ENCODE measurements around the gene PPHLN1.

Gene PPHLN1, protein sequence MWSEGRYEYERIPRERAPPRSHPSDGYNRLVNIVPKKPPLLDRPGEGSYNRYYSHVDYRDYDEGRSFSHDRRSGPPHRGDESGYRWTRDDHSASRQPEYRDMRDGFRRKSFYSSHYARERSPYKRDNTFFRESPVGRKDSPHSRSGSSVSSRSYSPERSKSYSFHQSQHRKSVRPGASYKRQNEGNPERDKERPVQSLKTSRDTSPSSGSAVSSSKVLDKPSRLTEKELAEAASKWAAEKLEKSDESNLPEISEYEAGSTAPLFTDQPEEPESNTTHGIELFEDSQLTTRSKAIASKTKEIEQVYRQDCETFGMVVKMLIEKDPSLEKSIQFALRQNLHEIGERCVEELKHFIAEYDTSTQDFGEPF

DNA sequence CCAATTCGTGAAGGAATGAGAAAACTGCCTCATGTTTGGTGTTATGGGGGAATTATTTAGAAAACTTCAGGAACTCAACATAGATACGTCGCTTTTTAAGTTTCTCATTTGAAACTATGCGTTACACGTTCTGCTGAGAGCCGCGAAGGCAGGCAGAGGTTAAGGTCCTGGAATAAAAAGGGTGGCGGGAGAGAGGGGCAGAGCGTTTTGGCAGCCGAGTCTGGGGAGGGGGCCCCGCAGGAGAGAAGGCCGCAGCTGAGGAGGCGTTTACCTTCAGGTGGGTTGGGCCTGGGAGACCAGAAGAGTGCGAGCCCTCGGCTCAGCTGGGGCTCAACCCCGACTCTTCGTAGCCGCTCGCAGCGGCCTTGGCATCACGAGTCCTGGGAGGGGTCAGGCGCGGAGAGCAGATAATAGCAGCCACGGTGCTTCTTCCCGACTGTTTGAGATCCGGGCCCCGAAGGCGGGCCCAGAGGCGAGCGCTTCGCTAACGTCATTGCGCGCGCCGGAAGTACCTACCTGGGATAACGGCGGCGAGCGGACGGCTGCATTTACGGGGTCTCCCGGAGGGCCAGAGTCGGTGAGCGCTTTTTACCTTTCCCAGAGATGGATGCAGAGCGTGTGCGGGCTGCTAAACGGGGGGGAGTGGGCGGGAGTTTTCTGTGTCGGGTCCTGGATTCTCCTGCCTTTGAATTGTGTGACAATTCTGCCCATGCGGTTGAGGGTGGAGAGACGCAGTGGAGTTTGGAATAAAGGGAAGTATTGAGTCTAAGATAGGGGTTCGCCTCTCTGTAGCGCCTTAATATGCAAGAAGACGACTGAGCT is at the start of gene PPHLN1, which contains the start of gene ZCRB1:
Gene PPHLN1 (plus strand): TSS at position 515 of the 822 bp plus-strand sequence. CDS start 9,736 bp downstream, outside the sequence.
Gene ZCRB1 (minus strand): TSS at position 442 of the 822 bp plus-strand sequence. CDS start 1,992 bp downstream, outside the sequence.
- peak; percentile 58 for DNase-seq

DNA sequence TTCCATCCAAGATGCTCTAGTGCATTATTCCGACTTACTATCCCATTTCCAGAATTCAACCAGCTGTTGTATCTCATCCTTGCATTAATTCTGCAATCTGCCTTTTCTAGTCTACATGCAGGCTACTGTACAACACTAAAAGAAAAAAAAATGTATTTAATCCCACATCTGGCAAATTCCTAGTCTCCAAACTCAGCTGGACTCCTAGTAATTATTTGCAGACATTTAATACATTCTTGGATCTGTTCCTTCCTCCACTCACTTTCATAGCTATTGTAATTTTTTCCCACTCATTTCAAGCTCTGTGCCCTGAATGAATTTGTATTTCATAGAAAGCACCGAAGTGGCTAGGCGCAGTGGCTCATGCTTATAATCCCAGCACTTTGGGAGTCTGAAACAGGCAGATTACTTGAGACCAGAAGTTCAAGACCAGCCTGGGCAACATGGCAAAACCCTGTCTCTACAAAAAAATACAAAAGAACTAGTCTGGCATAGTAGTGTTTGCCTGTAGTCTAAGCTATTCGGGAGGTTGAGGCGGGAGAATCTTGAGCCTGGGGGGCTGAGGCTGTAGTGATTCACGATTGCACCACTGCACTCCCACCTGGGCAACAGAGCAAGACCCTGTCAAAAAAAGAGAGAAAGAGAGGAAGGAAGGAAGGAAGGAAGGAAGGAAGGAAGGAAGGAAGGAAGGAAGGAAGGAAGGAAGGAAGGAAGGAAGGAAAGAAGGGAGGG is 48.4 kb upstream of the PPHLN1 start:
- no peak for DNase-seq

DNA sequence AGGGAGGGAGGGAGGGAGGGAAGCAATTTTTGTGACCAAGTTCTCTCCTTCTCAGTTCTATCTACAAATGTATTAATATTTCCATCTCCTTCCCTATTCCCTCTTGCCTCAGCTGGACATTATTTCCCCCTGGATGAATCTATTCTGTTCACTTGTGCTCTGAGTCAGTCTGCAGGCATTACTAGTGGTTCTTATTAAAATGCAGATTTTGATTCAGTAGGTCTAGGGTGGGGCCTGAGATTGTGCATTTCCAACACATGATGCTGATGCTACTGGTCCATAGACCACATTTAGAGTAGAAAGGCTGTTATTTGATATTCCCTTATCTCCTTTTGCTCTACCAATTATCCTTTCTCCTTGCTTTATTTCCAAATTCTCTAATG is 47.8 kb upstream of the PPHLN1 start:
- no peak for DNase-seq

DNA sequence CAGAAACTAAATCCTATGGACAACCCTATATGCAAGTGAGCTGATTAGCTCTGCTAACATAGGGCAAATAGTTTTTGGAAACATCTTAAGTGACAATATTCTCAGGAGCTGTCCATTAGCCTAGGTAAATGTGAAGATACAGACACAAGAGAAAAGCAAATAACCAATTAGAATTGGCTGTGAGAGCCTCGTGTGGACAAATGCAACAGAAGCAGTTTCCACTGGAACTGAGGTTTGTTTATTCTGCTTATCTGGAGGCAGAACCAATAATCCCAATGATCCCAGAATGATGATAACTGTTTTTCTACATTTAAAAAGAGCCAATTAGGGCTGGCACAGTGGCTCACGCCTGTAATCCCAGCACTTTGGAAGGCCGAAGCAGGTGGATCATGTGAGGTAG is 44.7 kb upstream of the PPHLN1 start:
- no peak for DNase-seq

DNA sequence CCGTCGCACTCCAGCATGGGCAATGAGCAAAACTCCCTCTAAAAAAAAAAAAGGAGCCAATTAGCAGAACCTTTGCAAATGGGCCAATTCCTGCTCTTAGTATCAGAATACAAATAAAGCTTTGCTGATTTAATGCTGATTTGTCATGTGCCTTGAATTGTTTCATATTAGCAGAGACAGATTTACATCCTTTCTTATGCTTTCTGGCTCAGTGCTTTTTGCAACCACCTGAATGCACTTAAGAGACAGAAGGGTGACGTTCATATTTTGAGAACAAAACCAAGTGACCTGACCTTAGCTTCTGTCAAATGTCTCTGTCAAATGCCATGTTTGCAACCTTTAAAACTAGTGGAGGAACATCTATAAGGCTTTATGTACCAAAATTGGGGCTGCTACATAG is 44.1 kb upstream of the PPHLN1 start:
- no peak for DNase-seq

DNA sequence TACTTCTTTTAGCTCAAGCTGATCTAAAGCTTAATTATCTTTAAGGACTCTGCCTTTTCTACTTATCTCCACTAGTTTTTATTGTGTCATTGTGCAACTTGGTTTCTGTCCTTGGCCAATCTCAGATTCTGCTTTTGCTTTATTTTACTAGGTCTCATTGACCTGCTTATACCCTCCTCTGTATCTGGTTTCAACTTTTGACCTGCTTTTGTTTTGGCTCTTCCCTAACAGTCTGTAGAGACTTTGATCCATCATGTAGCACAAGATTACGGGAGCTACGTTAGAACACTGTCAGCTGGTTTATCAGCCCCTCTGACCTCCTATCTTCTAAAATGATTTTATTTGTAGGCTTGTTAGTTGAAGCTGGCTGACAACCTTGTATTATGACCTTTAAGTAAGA is 43.7 kb upstream of the PPHLN1 start:
- DNase-seq = no peak

DNA sequence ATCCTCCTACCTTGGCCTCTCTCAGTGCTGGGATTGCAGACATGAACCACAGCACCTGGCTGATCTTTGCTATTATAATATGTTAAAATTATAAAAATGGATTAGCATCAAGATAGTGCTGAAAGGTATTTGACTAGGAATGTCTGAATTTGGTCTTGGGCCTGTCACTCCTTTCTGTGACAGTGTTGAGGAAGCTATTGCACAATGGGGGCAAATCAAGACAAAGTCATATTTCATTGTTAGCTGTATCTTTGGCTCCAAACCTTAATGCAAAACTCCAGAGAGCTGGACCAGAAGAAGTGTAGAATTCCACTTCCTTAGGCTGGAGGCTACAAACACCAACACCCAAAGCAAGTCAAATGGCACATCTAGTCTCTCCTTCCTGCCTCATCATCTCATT is 42.2 kb upstream of the PPHLN1 start:
- DNase-seq = no peak

DNA sequence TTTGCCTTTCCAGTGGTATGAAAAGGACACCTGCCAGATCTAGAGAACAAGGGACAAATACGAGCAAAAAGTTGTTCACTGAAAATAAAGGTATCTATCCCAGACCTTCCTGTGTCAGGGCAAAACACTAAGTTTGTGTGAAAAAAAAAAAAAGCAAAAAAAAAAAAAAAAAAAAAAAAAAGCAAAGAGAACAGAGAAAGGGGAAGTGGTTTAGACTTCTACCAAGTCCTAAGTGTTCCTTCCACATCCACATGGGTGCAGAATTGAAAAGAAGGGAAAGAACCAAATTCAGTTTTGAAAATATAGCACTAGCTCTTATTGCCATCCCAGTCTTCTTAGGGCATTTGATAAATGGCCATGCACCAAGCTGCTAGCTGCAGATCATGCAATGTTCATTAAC is 41.8 kb upstream of the PPHLN1 start:
- no peak for DNase-seq

DNA sequence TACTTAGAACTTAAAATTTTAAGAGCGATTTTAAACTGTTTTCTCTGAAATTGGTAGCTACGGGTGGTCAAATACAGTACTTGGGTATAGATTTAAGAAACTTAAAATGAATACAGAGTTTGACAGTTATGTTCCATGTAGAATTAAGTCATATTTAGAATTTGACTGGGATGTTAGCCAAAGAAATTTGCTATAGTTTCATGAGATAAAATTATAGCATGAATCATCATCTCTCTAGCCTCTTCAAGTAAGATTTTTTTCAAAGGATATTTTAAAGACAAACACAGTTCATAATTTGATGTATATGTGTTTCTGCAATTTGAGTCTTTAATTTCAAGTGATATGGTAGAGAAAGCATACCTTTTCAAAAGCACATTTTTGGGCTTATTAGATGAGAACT is 41.1 kb upstream of the PPHLN1 start:
- DNase-seq = no peak

DNA sequence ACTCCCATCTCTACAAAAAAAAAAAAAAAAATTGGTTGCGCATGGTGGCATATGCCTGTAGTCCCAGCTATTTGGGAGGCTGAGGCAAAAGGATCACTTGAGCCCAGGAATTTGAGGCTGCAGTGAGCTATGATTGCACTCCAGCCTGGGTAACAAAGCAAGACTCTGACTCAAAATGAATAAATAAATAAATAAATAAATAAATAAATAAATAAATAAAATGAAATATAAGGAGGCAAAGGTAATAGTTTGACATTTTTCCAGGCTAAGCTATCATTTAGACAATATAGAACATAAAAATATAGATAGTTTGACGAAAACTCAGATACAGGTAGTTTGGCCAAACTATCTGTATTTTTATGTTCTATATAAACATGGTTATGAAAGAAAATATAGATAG is 40.5 kb upstream of the PPHLN1 start:
- no peak for DNase-seq

DNA sequence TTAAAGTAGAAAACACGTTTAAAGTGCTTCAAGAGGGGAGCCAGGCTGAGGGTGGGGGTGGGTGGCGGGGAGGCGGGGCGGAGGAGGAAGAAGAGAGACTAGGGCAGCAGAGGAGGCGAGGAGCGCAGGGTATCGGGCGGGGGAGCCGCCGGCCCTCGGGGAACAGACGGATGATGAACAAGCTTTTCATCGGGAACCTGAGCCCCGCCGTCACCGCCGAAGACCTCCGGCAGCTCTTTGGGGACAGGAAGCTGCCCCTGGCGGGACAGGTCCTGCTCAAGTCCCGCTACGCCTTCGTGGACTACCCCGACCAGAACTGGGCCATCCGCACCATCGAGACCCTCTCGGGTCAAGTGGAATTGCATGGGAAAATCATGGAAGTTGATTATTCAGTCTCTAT is 39.2 kb upstream of the PPHLN1 start:
- no peak for DNase-seq

DNA sequence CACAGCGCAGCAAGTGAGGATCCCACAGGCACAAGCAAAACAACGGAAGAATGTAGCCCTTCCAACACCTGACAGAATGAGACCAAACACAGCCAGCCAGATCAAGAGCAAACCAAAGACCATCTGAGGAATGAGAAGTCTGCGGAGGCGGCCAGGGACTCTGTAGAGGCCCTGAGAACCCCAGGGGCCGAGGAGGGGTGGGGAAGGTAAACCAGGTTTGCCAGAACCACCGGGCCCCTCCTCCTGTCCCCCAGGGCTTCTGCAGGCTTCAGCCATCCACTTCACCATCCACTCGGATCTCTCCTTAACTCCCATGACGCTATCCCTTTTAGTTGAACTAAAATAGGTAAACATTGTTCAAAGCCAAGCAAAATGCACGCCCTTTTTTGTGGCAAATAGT is 37.4 kb upstream of the PPHLN1 start:
- DNase-seq = no peak

DNA sequence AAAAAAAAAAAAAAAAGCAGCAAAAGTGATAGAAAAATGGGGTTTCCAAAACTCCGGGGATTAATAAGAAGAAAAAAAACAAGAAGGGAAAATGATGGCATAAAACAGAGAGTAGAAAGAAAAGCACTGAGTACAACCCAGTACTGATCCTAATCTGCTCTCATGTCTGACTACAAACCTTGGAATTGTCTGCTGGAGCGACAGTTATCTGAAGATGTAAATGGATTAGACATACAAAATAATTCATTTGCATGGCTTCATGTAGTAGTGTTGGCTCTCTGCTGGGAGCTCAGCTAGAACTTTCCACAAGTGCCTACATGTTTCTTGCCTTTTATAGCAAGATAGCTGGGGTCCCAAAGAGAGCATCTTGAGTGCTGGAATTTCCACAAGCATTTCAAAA is 34.3 kb upstream of the PPHLN1 start:
- no peak for DNase-seq

DNA sequence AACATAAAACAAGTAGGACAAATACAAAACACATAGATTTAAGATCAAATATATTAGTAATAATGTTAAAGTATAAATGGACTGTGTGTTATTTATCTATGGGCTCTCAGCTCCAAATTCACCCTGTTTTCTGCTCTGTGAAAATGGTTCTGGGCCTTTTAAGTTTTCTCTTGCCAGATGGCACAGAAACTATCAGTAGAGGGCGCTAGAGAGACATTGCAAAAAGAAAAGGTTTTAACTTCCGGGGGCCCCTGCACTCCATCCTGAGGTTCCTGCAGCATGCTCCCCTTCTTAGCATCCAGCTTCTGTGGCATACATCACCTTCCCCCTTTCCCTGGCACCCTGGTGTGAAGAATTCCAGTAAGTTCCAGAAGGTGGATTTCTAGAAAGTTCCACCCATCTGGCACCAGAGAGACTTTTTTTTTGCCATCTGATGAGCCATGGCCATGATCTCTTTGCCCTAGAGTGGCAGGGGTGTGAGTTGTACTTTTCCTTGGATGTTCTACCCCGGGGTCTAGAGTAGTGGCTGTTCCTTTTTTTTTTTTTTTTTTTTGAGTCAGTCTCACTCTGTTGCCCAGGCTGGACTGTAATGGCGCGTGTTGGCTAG is 29.4 kb upstream of the PPHLN1 start:
- no peak for DNase-seq

DNA sequence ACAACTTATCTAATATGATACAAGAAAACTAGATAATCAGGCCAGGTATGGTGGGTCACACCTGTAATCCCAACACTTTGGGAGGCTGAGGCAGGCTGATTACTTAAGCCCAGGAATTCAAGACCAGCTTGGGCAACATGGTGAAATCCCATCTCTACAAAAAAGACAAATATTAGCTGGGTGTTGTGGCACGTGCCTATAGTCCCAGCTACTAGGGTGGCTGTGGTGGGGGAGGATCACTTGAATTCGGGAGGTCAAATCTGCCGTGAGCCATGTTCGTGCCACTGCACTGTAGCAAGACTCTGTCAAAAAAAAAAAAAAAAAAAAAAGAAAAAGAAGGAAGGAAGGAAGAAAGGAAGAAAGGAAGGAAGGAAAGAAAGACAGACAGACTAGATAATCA is 27.1 kb upstream of the PPHLN1 start:
- no peak for DNase-seq

DNA sequence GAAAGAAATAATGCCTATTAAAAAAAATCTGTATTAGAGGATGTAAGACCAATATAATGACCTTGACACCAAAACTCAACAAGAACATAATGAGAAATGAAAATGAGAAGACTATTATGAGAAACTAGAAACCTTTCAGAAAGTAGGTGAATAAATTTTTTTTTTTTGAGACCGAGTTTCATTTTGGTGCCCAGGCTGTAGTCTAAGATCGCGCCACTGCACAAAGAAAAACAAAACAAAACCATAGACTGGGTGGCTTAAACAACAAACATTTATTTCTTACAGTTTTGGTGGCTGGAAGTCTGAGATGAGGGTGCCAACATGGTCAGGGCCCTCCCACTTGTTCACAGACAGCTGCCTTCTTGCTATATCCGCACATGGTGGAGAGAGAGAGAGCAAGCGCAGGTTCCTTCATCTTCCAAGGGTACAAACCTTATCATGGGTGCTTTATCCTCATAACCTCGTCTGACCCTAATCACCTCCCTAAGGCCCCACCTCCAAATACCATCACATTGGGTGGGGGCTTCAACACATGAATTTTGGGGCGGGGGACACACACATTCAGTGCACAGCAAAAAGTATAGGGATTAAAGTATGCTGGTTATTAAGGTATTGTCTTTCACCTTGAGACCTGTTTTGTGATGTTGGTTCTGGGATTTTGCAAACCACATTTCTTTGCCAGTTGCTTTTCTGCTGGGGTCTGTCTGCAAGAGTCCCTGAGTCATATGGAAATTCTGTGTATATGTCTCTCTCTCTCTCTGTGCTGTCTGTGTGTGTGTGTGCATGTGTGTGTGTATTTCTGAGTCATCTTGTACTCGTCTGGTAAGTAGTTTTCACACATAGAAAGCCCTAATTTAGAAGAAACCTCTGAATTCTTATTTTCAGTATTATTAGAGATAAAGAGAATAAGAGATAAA is 26.3 kb upstream of the PPHLN1 start:
- no peak for DNase-seq

DNA sequence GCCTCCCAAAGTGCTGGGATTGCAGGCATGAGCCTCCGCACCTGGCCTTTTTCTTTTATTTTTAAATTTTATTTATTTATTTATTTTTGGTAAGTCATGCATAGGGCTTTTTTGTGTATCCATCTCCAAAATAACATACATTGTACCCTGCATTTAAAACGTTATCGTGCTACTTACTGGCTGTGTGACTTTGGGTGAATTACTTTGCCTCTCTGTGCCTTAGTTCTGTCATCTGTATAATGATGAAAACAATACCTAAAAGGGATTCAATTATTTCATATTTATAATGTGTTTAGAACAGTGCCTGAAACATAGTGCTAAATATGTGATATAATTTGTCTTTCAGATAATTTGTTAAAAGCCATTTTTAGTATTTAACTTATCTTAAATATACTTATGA is 19.7 kb upstream of the PPHLN1 start:
- no peak for DNase-seq

DNA sequence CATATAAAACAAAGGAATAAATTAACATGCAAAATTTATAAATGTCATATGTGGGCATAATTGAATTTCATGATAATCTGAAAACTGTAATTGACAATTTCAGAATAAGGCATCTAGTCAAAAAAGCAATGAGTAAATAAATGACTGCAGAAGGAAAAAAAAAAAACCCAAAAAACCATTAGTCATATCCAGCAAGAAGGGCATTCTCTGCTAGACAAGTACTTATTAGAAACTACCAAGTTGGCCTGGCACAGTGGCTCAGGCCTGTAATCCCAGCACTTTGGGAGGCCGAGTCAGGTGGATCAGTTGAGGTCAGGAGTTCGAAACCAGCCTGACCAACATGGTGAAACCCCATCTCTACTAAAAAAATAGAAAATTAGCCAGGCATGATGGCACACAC is 17.6 kb upstream of the PPHLN1 start:
- no peak for DNase-seq

DNA sequence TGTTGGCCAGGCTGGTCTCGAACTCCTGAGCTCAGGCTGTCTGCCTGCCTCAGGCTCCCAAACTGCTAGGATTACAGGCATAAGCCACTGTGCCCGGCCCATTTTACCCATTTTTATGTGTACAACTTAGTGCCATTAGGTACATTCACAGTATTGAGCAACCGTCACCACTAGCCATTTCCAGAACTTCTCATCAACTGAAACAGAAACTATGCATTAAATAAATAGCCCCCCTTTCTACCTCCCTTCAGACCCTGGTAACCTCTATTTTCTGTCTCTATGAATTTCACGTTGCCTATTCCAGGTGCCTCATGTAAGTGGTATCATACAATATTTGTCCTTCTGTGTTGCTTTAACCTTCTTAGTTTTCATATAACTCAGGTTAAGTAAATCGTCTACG is 16.0 kb upstream of the PPHLN1 start:
- DNase-seq = no peak

DNA sequence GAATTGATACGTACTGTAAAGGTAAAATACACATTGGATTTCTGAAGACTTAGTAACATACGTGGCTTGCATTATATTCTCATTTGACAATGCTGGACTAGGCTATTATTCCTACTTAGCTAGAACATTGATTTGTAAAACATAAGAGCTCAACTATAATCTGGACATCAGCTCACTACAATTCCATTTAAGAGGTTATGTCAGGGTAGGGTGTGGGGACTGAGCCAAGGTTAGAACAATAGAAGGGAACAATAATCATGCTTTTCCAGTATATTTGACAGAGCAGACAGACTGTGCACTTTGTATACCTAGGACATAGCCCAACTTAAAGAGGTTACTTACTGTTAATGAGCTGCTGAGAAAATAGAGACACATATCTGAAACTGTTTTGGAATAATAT is 10.9 kb upstream of the PPHLN1 start:
- no peak for DNase-seq

DNA sequence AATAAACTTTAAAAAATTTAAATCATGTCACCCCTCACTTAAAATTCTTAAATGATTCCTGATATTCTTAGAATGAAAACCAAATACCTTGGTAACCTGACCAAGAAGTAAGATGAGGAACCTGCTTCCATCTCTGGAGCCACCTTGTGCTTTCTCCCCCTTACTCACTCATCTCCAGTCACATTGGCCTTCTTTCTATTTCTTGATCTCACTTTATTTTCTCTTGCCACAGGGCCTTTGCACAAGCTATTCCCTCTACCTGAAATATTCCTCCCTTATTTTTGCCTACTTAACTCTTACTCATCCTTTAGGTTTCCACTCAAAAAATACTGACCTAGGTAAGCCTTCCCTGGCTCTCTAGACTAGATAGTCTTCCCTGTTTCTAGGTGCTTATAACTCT is 5.2 kb upstream of the PPHLN1 start:
- DNase-seq = no peak

DNA sequence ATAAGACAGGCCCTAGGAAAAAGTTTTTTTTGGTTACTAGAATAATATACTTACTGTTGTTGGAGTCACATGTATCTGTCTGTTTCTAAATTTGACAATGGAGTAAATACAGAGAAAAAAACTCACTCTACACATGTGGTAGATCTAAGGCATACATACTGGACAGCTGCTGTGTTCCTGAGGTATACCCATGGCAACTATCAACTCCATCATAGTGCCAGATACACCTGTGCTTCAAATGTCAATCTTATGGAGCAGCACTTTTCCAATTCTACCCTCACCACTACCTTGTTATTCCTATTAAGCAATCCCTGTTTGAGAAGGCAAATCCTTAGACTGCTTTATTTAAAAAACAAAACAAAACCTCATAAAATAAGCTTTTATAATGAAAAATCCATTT is 3.4 kb upstream of the PPHLN1 start:
- DNase-seq = no peak

All from NCI-H446 treated with DMSO at 0.1 percent for 48 hours (cell line).